ENCODE data around the gene PANK1.

PANK1 gene

GRCh38 chr10:89648074-89648473 is 3.0 kb upstream of the PANK1 start:
- no peak for DNase-seq (ENCODE audit: low read depth in 1 of 2, low spot score in 1 of 2)
- in situ Hi-C loops (cut with HindIII; ENCODE audit: low pct_unique_long_range_greater_than_20kb, low sequenced_read_pairs): no loop called here
- no peak for TF ChIP-seq JUND (IDR thresholded peaks at IDR 0.05; ENCODE audit: low read depth)

GRCh38 chr10:89646889-89647657 is 2.0 kb upstream of the PANK1 start:
- DNase-seq (ENCODE audit: low read depth in 1 of 2, low spot score in 1 of 2): peak in 1 of 2 experiments; percentile 20
- in situ Hi-C loops (cut with HindIII; ENCODE audit: low pct_unique_long_range_greater_than_20kb, low sequenced_read_pairs): no loop called here
- no peak for TF ChIP-seq JUND (IDR thresholded peaks at IDR 0.05; ENCODE audit: low read depth)

GRCh38 chr10:89645742-89646172 is 715 bp upstream of the PANK1 start:
- TF ChIP-seq JUND (IDR thresholded peaks at IDR 0.05; ENCODE audit: low read depth): no peak
- no peak for DNase-seq (ENCODE audit: low read depth in 1 of 2, low spot score in 1 of 2)
- in situ Hi-C loops (cut with HindIII; ENCODE audit: low pct_unique_long_range_greater_than_20kb, low sequenced_read_pairs): no loop called here

GRCh38 chr10:89644691-89644966 is 413 bp downstream of the PANK1 start:
- peak in 1 of 2 experiments; percentile 40 for DNase-seq (ENCODE audit: low read depth in 1 of 2, low spot score in 1 of 2)
- no peak for TF ChIP-seq JUND (IDR thresholded peaks at IDR 0.05; ENCODE audit: low read depth)
- in situ Hi-C loops (cut with HindIII; ENCODE audit: low pct_unique_long_range_greater_than_20kb, low sequenced_read_pairs): no loop called here

- DNase-seq (ENCODE audit: low read depth in 1 of 2, low spot score in 1 of 2): peak; percentile 97 to 99
- no peak for TF ChIP-seq JUND (IDR thresholded peaks at IDR 0.05; ENCODE audit: low read depth)
- in situ Hi-C loops (cut with HindIII; ENCODE audit: low pct_unique_long_range_greater_than_20kb, low sequenced_read_pairs): no loop called here
Measured at GRCh38 chr10:89643812-89644690, 991 bp downstream of the PANK1 start.

GRCh38 chr10:89643431-89643811 is 1.6 kb downstream of the PANK1 start:
- in situ Hi-C loops (cut with HindIII; ENCODE audit: low pct_unique_long_range_greater_than_20kb, low sequenced_read_pairs): no loop called here
- no peak for TF ChIP-seq JUND (IDR thresholded peaks at IDR 0.05; ENCODE audit: low read depth)
- DNase-seq (ENCODE audit: low read depth in 1 of 2, low spot score in 1 of 2): no peak

- in situ Hi-C loops (cut with HindIII; ENCODE audit: low pct_unique_long_range_greater_than_20kb, low sequenced_read_pairs): no loop called here
- DNase-seq (ENCODE audit: low read depth in 1 of 2, low spot score in 1 of 2): peak; percentile 47 to 64
- TF ChIP-seq JUND (IDR thresholded peaks at IDR 0.05; ENCODE audit: low read depth): no peak
Measured at GRCh38 chr10:89642193-89642592, 2.8 kb downstream of the PANK1 start.

- in situ Hi-C loops (cut with HindIII; ENCODE audit: low pct_unique_long_range_greater_than_20kb, low sequenced_read_pairs): no loop called here
- TF ChIP-seq JUND (IDR thresholded peaks at IDR 0.05; ENCODE audit: low read depth): no peak
Measured at GRCh38 chr10:89640241-89640640, 4.8 kb downstream of the PANK1 start.

GRCh38 chr10:89639326-89639725 is 5.7 kb downstream of the PANK1 start:
- DNase-seq (ENCODE audit: low read depth in 1 of 2, low spot score in 1 of 2): no peak
- in situ Hi-C loops (cut with HindIII; ENCODE audit: low pct_unique_long_range_greater_than_20kb, low sequenced_read_pairs): no loop called here
- TF ChIP-seq JUND (IDR thresholded peaks at IDR 0.05; ENCODE audit: low read depth): no peak

More at GRCh38 chr10:89640241-89640640, 4.8 kb downstream of the PANK1 start:
- no peak for DNase-seq (ENCODE audit: low read depth in 1 of 2, low spot score in 1 of 2)

GRCh38 chr10:89637113-89637512 is 7.9 kb downstream of the PANK1 start:
- no peak for TF ChIP-seq JUND (IDR thresholded peaks at IDR 0.05; ENCODE audit: low read depth)
- DNase-seq (ENCODE audit: low read depth in 1 of 2, low spot score in 1 of 2): no peak
- in situ Hi-C loops (cut with HindIII; ENCODE audit: low pct_unique_long_range_greater_than_20kb, low sequenced_read_pairs): no loop called here

GRCh38 chr10:89634637-89635036 is 10.4 kb downstream of the PANK1 start:
- in situ Hi-C loops (cut with HindIII; ENCODE audit: low pct_unique_long_range_greater_than_20kb, low sequenced_read_pairs): no loop called here
- DNase-seq (ENCODE audit: low read depth in 1 of 2, low spot score in 1 of 2): no peak
- no peak for TF ChIP-seq JUND (IDR thresholded peaks at IDR 0.05; ENCODE audit: low read depth)

GRCh38 chr10:89633484-89633883 is 11.6 kb downstream of the PANK1 start:
- no peak for DNase-seq (ENCODE audit: low read depth in 1 of 2, low spot score in 1 of 2)
- TF ChIP-seq JUND (IDR thresholded peaks at IDR 0.05; ENCODE audit: low read depth): no peak
- in situ Hi-C loops (cut with HindIII; ENCODE audit: low pct_unique_long_range_greater_than_20kb, low sequenced_read_pairs): no loop called here

- no peak for TF ChIP-seq JUND (IDR thresholded peaks at IDR 0.05; ENCODE audit: low read depth)
- no peak for DNase-seq (ENCODE audit: low read depth in 1 of 2, low spot score in 1 of 2)
- in situ Hi-C loops (cut with HindIII; ENCODE audit: low pct_unique_long_range_greater_than_20kb, low sequenced_read_pairs): no loop called here
Measured at GRCh38 chr10:89632824-89633223, 12.2 kb downstream of the PANK1 start.

Data from T47D (cell line).